Measurements from ENCODE around the gene ARMC9. TPM values are rescaled to one million over a fixed set of nuclear protein-coding genes. Genes with fewer than 3 reads are reported as not detected.

ARMC9 gene
- total and polyA plus RNA-seq, 2 of the 13 experiments (the other 11 are each of a cell fraction or from before 2014, with no cell fraction given), result 9.1 to 12.8 TPM

DNA sequence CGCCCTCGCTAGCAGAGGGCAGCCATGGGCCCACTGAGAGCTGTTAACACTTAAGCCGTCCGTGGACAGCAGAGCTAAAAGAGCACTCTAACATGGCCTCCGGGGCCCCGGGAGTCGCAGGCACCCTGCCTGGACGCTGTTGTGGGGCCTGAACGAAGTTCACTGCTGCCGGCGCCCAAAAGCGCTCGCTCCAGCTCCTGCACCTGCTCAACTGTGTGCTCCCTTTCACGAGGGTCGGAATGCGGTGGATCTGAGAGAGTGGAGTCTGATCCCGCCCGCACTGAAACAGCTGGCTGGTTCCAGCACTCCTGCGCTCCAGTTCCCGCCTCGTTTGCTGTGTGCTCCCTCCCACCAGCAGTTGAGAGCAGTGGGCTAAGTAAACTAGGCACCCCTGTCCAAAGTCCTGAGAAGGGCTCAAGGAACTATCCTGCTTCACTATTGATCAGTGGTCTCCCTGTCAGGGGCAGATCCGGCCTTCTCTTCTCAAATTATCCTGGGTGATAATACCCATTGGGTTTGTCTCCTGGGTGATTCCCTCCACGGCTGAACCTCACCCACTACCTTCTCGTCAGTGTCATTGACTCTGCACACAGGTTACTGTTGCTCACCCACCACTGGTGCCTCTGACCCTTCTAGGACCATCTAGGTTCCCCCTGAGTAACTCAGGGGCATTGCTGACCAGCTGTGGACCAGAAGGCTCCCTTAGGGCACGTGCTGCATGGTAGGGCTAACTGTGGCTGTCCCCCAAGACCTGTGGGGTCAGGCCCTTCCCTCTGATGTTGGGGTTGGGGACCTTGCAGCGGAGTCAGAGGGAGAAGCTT, 220.6 kb downstream of the ARMC9 start (continued):
- TF ChIP-seq, protein P1, sequence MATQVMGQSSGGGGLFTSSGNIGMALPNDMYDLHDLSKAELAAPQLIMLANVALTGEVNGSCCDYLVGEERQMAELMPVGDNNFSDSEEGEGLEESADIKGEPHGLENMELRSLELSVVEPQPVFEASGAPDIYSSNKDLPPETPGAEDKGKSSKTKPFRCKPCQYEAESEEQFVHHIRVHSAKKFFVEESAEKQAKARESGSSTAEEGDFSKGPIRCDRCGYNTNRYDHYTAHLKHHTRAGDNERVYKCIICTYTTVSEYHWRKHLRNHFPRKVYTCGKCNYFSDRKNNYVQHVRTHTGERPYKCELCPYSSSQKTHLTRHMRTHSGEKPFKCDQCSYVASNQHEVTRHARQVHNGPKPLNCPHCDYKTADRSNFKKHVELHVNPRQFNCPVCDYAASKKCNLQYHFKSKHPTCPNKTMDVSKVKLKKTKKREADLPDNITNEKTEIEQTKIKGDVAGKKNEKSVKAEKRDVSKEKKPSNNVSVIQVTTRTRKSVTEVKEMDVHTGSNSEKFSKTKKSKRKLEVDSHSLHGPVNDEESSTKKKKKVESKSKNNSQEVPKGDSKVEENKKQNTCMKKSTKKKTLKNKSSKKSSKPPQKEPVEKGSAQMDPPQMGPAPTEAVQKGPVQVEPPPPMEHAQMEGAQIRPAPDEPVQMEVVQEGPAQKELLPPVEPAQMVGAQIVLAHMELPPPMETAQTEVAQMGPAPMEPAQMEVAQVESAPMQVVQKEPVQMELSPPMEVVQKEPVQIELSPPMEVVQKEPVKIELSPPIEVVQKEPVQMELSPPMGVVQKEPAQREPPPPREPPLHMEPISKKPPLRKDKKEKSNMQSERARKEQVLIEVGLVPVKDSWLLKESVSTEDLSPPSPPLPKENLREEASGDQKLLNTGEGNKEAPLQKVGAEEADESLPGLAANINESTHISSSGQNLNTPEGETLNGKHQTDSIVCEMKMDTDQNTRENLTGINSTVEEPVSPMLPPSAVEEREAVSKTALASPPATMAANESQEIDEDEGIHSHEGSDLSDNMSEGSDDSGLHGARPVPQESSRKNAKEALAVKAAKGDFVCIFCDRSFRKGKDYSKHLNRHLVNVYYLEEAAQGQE (IDR thresholded peaks at IDR 0.05; ENCODE audit: borderline replicate concordance in 1 of 2, low read depth in 1 of 2, low read length in 2 of 2), result peak in 1 of 2 experiments; percentile 75; a peak in 3 of 4 replicates
- TF ChIP-seq, protein P2, sequence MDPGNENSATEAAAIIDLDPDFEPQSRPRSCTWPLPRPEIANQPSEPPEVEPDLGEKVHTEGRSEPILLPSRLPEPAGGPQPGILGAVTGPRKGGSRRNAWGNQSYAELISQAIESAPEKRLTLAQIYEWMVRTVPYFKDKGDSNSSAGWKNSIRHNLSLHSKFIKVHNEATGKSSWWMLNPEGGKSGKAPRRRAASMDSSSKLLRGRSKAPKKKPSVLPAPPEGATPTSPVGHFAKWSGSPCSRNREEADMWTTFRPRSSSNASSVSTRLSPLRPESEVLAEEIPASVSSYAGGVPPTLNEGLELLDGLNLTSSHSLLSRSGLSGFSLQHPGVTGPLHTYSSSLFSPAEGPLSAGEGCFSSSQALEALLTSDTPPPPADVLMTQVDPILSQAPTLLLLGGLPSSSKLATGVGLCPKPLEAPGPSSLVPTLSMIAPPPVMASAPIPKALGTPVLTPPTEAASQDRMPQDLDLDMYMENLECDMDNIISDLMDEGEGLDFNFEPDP (CRISPR knock-in tag; conservative IDR thresholded peaks at IDR 0.05), result no peak
- TF ChIP-seq, protein P3, sequence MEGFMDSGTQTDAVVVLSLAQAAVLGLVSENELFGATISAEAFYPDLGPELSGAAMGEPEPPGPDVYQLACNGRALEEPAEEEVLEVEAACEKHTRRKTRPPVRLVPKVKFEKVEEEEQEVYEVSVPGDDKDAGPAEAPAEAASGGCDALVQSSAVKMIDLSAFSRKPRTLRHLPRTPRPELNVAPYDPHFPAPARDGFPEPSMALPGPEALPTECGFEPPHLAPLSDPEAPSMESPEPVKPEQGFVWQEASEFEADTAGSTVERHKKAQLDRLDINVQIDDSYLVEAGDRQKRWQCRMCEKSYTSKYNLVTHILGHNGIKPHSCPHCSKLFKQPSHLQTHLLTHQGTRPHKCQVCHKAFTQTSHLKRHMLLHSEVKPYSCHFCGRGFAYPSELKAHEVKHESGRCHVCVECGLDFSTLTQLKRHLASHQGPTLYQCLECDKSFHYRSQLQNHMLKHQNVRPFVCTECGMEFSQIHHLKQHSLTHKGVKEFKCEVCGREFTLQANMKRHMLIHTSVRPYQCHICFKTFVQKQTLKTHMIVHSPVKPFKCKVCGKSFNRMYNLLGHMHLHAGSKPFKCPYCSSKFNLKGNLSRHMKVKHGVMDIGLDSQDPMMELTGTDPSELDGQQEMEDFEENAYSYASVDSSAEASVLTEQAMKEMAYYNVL (CRISPR knock-in tag; IDR thresholded peaks at IDR 0.05; ENCODE audit: borderline replicate concordance), result no peak
- no peak for TF ChIP-seq ZNF878 (CRISPR knock-in tag; IDR thresholded peaks at IDR 0.05)
- no peak for TF ChIP-seq ZNF101 (CRISPR knock-in tag; IDR thresholded peaks at IDR 0.05; ENCODE audit: borderline replicate concordance, low read depth)
- no peak for TF ChIP-seq DMAP1 (CRISPR knock-in tag; IDR thresholded peaks at IDR 0.05)
- TF ChIP-seq KDM1A (CRISPR knock-in tag; IDR thresholded peaks at IDR 0.05), result no peak
- TF ChIP-seq, protein P4, sequence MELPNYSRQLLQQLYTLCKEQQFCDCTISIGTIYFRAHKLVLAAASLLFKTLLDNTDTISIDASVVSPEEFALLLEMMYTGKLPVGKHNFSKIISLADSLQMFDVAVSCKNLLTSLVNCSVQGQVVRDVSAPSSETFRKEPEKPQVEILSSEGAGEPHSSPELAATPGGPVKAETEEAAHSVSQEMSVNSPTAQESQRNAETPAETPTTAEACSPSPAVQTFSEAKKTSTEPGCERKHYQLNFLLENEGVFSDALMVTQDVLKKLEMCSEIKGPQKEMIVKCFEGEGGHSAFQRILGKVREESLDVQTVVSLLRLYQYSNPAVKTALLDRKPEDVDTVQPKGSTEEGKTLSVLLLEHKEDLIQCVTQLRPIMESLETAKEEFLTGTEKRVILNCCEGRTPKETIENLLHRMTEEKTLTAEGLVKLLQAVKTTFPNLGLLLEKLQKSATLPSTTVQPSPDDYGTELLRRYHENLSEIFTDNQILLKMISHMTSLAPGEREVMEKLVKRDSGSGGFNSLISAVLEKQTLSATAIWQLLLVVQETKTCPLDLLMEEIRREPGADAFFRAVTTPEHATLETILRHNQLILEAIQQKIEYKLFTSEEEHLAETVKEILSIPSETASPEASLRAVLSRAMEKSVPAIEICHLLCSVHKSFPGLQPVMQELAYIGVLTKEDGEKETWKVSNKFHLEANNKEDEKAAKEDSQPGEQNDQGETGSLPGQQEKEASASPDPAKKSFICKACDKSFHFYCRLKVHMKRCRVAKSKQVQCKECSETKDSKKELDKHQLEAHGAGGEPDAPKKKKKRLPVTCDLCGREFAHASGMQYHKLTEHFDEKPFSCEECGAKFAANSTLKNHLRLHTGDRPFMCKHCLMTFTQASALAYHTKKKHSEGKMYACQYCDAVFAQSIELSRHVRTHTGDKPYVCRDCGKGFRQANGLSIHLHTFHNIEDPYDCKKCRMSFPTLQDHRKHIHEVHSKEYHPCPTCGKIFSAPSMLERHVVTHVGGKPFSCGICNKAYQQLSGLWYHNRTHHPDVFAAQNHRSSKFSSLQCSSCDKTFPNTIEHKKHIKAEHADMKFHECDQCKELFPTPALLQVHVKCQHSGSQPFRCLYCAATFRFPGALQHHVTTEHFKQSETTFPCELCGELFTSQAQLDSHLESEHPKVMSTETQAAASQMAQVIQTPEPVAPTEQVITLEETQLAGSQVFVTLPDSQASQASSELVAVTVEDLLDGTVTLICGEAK (IDR thresholded peaks at IDR 0.05), result no peak
- TF ChIP-seq, protein P4 (CRISPR knock-in tag; IDR thresholded peaks at IDR 0.05), result no peak; the same call in none of the 2 replicates
- TF ChIP-seq, protein P5, sequence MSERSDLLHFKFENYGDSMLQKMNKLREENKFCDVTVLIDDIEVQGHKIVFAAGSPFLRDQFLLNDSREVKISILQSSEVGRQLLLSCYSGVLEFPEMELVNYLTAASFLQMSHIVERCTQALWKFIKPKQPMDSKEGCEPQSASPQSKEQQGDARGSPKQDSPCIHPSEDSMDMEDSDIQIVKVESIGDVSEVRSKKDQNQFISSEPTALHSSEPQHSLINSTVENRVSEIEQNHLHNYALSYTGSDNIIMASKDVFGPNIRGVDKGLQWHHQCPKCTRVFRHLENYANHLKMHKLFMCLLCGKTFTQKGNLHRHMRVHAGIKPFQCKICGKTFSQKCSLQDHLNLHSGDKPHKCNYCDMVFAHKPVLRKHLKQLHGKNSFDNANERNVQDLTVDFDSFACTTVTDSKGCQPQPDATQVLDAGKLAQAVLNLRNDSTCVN (CRISPR knock-in tag; IDR thresholded peaks at IDR 0.05; ENCODE audit: borderline replicate concordance), result no peak

Measured in HepG2 (cell line).